HCT116 (cell line): ENCODE results near the gene LCOR. TPM values are rescaled to one million over a fixed set of nuclear protein-coding genes. Genes with fewer than 3 reads are reported as not detected.

ENCODE experiments used
- ATAC-seq: fragments of 200-7000 bp; cut with Tn5 transposase; 2 replicates; pipeline ENCODE4 v1.9.1; 2020; ENCODE audit warnings: mild to moderate bottlenecking, moderate library complexity
- BruUV-seq: library from RNA; stranded (reverse); fragments of 400-500 nt; replicated peaks from 2 replicates; lab custom pipeline; 2021; lab: Mats Ljungman, UMichigan
- CTCF ChIA-PET: fragments of 300-600 bp; sonication (Branson Sonifier 250); formaldehyde crosslinking; loops from one replicate; lab custom pipeline; 2021; ENCODE audit warnings: antibody characterized with exemption; lab: Charles Lee
- POLR2A ChIA-PET: fragments of 300-600, 350-600 bp; sonication (Branson Sonifier 250); formaldehyde crosslinking; loops from one replicate; lab custom pipeline; 2021; ENCODE audit warnings: antibody characterized with exemption; lab: Charles Lee
- RAD21 ChIA-PET, 2 experiments: fragments of 300-600 bp; sonication (Branson Sonifier 250); formaldehyde crosslinking; loops; one replicate each; lab custom pipeline; 2023; ENCODE audit warnings: low total read pairs in 2 of 2; ENCODE audit not compliant: uncharacterized antibody in 2 of 2, unreplicated experiment in 2 of 2, low non-redundant PET in 1 of 2; lab: Charles Lee
- DNase-seq: peaks from one replicate; pipeline ENCODE4 v3.0.0-alpha.2; 2010; ENCODE audit warnings: low read depth, low spot score
- H2AFZ ChIP-seq: fragments of 200-600 bp; shearing (Covaris generic), sonication (generic); 2 replicates; pipeline ENCODE4 v1.6.1; 2017; ENCODE audit warnings: low read depth, mixed run types, mixed read lengths, antibody characterized with exemption, low read length; ENCODE audit not compliant: poor library complexity, severe bottlenecking
- H3K27ac ChIP-seq: 2 replicates; pipeline ENCODE4 v1.5.1; 2012; ENCODE audit warnings: low read depth, low read length
- H3K27me3 ChIP-seq: fragments of 200-600 bp; sonication (generic); 2 replicates; pipeline ENCODE4 v1.6.1; 2016; ENCODE audit warnings: mixed run types, low read length, mixed read lengths; ENCODE audit not compliant: insufficient read depth
- H3K36me3 ChIP-seq, 2 experiments: fragments of 200-500 bp in 1 of 2; fragments of 200-600 bp in 1 of 2; sonication (Bioruptor generic) in 1 of 2; sonication (generic) in 1 of 2; 2 replicates each; pipeline versions ENCODE4 v1.5.1 to v1.6.1; 2014 to 2016; ENCODE audit warnings: low read length in 2 of 2, inconsistent platforms in 1 of 2, mixed read lengths in 1 of 2, mixed run types in 1 of 2; ENCODE audit not compliant: insufficient read depth in 2 of 2, control insufficient read depth in 1 of 2
- H3K4me1 ChIP-seq, 2 experiments: fragments of 200-600 bp in 1 of 2; sonication (generic) in 1 of 2; 2 replicates each; pipeline versions ENCODE4 v1.5.1 to v1.6.1; 2012 to 2017; ENCODE audit warnings: low read length in 2 of 2, inconsistent platforms in 1 of 2, mild to moderate bottlenecking in 1 of 2, mixed read lengths in 1 of 2, mixed run types in 1 of 2, moderate library complexity in 1 of 2; ENCODE audit not compliant: insufficient read depth in 2 of 2, control insufficient read depth in 1 of 2
- H3K4me2 ChIP-seq: fragments of 200-600 bp; sonication (generic); 2 replicates; pipeline ENCODE4 v1.6.1; 2017; ENCODE audit warnings: mixed run types, low read length, mixed read lengths
- H3K4me3 ChIP-seq, 2 experiments: fragments of 200-600 bp in 1 of 2; sonication (generic) in 1 of 2; replicated peaks in 1 of 2; 2 replicates each; pipeline ENCODE4 v1.5.1; 2011 to 2016; ENCODE audit warnings: low read length in 2 of 2, control low read depth in 1 of 2, low read depth in 1 of 2, mild to moderate bottlenecking in 1 of 2, mixed read lengths in 1 of 2, mixed run types in 1 of 2
- H3K79me2 ChIP-seq: fragments of 200-600 bp; sonication (generic); 2 replicates; pipeline ENCODE4 v1.6.1; 2017; ENCODE audit warnings: mild to moderate bottlenecking, mixed run types, low read length, moderate library complexity, mixed read lengths; ENCODE audit not compliant: insufficient read depth
- H3K9ac ChIP-seq: fragments of 200-600 bp; sonication (generic); 2 replicates; pipeline ENCODE4 v1.6.1; 2016; ENCODE audit warnings: low read length, mixed read lengths
- H3K9me2 ChIP-seq: fragments of 200-600 bp; sonication (generic), shearing (Covaris generic); 2 replicates; pipeline ENCODE4 v1.6.1; 2017; ENCODE audit warnings: mixed run types, mild to moderate bottlenecking, moderate library complexity; ENCODE audit not compliant: insufficient read depth
- H3K9me3 ChIP-seq, 2 experiments: fragments of 200-500 bp in 1 of 2; fragments of 200-600 bp in 1 of 2; sonication (Bioruptor generic) in 1 of 2; sonication (generic) in 1 of 2; 2 replicates each; pipeline ENCODE4 v1.6.1; 2014 to 2017; ENCODE audit warnings: low read length in 2 of 2, mixed read lengths in 2 of 2, inconsistent platforms in 1 of 2, low read depth in 1 of 2, mild to moderate bottlenecking in 1 of 2, mixed run types in 1 of 2, moderate library complexity in 1 of 2; ENCODE audit not compliant: control insufficient read depth in 1 of 2, insufficient read depth in 1 of 2
- H4K20me1 ChIP-seq: fragments of 200-600 bp; sonication (generic), shearing (Covaris generic); 2 replicates; pipeline ENCODE4 v1.6.1; 2017; ENCODE audit warnings: mixed run types, mild to moderate bottlenecking, moderate library complexity; ENCODE audit not compliant: insufficient read depth
- ATF3 ChIP-seq: IDR thresholded peaks from 2 replicates; pipeline ENCODE4 v1.6.1; 2012
- CEBPB ChIP-seq: IDR thresholded peaks from 2 replicates; pipeline ENCODE4 v1.6.1; 2012; ENCODE audit warnings: low read depth
- ELF1 ChIP-seq: IDR thresholded peaks from 2 replicates; pipeline ENCODE4 v1.6.1; 2012; ENCODE audit warnings: low read depth, borderline replicate concordance
- EZH2phosphoT487 ChIP-seq: fragments of 200-600 bp; IDR thresholded peaks from 2 replicates; pipeline ENCODE4 v1.6.1; 2018; ENCODE audit warnings: antibody characterized with exemption, borderline replicate concordance
- FOSL1 ChIP-seq: IDR thresholded peaks from 2 replicates; pipeline ENCODE4 v1.6.1; 2012; ENCODE audit warnings: low read depth
- JUND ChIP-seq: IDR thresholded peaks from 2 replicates; pipeline ENCODE4 v1.6.1; 2012
- RAD21 ChIP-seq: IDR thresholded peaks from 2 replicates; pipeline ENCODE4 v1.6.1; 2012; ENCODE audit warnings: low read depth, mild to moderate bottlenecking
- REST ChIP-seq: IDR thresholded peaks from 2 replicates; pipeline ENCODE4 v1.6.1; 2012; ENCODE audit warnings: low read depth
- SIN3A ChIP-seq: IDR thresholded peaks from 2 replicates; pipeline ENCODE4 v1.6.1; 2012; ENCODE audit warnings: low read depth
- YY1 ChIP-seq: IDR thresholded peaks from 2 replicates; pipeline ENCODE4 v1.6.1; 2011; ENCODE audit warnings: low read length, low read depth, moderate library complexity, mild to moderate bottlenecking; ENCODE audit not compliant: insufficient replicate concordance; ENCODE audit errors: extremely low read depth
- ZBTB33 ChIP-seq: IDR thresholded peaks from 2 replicates; pipeline ENCODE4 v1.6.1; 2011; ENCODE audit warnings: mild to moderate bottlenecking, low read length, moderate library complexity; ENCODE audit not compliant: insufficient replicate concordance; ENCODE audit errors: extremely low read depth
- ZFX ChIP-seq: fragments of 450-650 bp; IDR thresholded peaks from 2 replicates; pipeline ENCODE4 v1.6.1; 2017
- intact Hi-C: fragments of 100-400 bp; cut with micrococcal nuclease; formaldehyde crosslinking; loops from 2 replicates; pipeline ENCODE4 v1.10.0; 2022
- total RNA-seq: library from RNA; stranded (reverse); gene quantifications from one replicate; pipeline ENCODE4 v1.2.1, GENCODE V29; 2021; ENCODE audit not compliant: unreplicated experiment

LCOR gene
- total RNA-seq, 1 experiment from 2014 or later: 59.9 TPM

GRCh38 chr10:96904648-96905047 lies 72.5 kb downstream of the LCOR start (continued):
- TF ChIP-seq ZBTB33 (no peak), FOSL1 (no peak), EZH2phosphoT487 (no peak), RAD21 (no peak), JUND (no peak), ELF1 (no peak), ATF3 (no peak), YY1 (no peak), SIN3A (no peak), CEBPB (no peak), ZFX (no peak)

GRCh38 chr10:96906864-96907263 lies 74.8 kb downstream of the LCOR start:
- Histone ChIP-seq H2AFZ (no peak overlapping the region), H3K79me2 (peaks cover 65% of the 10 kb centered on the region), H3K9ac (no peak overlapping the region), H3K4me3 (no peak overlapping the region), H4K20me1 (peaks cover 22% of the 10 kb centered on the region; the same call in 1 of the 2 replicates)
- ATAC-seq (no peak), DNase-seq (no peak)
- CTCF ChIA-PET: no interaction called here
- BruUV-seq: no TSS peak
- no peak for TF ChIP-seq REST
- TF ChIP-seq, all 23 proteins: peak for 0
- ChIA-PET RAD21 (no interaction called here), POLR2A (no interaction called here)
- H3K9me2 ChIP-seq: no peaks in the 10 kb centered on the region
- H3K27ac ChIP-seq: no peak overlapping the region
- H3K4me2 ChIP-seq: no peak overlapping the region
- H3K4me1 ChIP-seq: peaks cover 4 to 6% of the 10 kb centered on the region in 2 experiments; a peak in 3 of 4 replicates
- intact Hi-C loops: no loop called here
- no peaks in the 10 kb centered on the region for H3K36me3 ChIP-seq
- no peaks in the 10 kb centered on the region for H3K27me3 ChIP-seq
- H3K9me3 ChIP-seq: no peaks in the 10 kb centered on the region
